Measurements from ENCODE around the gene PLBD2. TPM values are rescaled to one million over a fixed set of nuclear protein-coding genes. Genes with fewer than 3 reads are reported as not detected.

The PLBD2 gene
- total RNA-seq, 1 donor from 2014 or later, result 31.8 TPM

- no peak for DNase-seq (ENCODE audit: low spot score)
Observed at GRCh38 chr12:113395119-113395518, 36.7 kb downstream of the PLBD2 start.

- DNase-seq (ENCODE audit: low spot score), result no peak
Observed at GRCh38 chr12:113396200-113396599, 37.8 kb downstream of the PLBD2 start.

GRCh38 chr12:113396828-113397496 lies 38.6 kb downstream of the PLBD2 start:
- no peak for DNase-seq (ENCODE audit: low spot score)

- DNase-seq (ENCODE audit: low spot score), result no peak
Observed at GRCh38 chr12:113397497-113398197, 39.3 kb downstream of the PLBD2 start.

- no peak for DNase-seq (ENCODE audit: low spot score)
Observed at GRCh38 chr12:113398346-113399290, 40.2 kb downstream of the PLBD2 start.

GRCh38 chr12:113399490-113399889 lies 41.1 kb downstream of the PLBD2 start:
- no peak for DNase-seq (ENCODE audit: low spot score)

- no peak for DNase-seq (ENCODE audit: low spot score)
Observed at GRCh38 chr12:113400362-113400761, 42.0 kb downstream of the PLBD2 start.

GRCh38 chr12:113401066-113402000 lies 42.9 kb downstream of the PLBD2 start:
- no peak for DNase-seq (ENCODE audit: low spot score)

- no peak for DNase-seq (ENCODE audit: low spot score)
Observed at GRCh38 chr12:113402586-113403260, 44.3 kb downstream of the PLBD2 start.

GRCh38 chr12:113403435-113404415 lies 45.3 kb downstream of the PLBD2 start, which contains the start of gene SDS:
SDS (minus strand) TSS chr12:113403887; CDS start chr12:113399708, 4,179 bp downstream.
- no peak for DNase-seq (ENCODE audit: low spot score)

GRCh38 chr12:113405694-113406093 lies 47.3 kb downstream of the PLBD2 start:
- DNase-seq (ENCODE audit: low spot score), result no peak

GRCh38 chr12:113407931-113408600 lies 49.7 kb downstream of the PLBD2 start:
- no peak for DNase-seq (ENCODE audit: low spot score)

GRCh38 chr12:113408756-113409298 lies 50.4 kb downstream of the PLBD2 start:
- DNase-seq (ENCODE audit: low spot score), result no peak

GRCh38 chr12:113409462-113410124 lies 51.2 kb downstream of the PLBD2 start:
- no peak for DNase-seq (ENCODE audit: low spot score)

GRCh38 chr12:113413488-113413939 lies 55.1 kb downstream of the PLBD2 start:
- DNase-seq (ENCODE audit: low spot score), result no peak

- no peak for DNase-seq (ENCODE audit: low spot score)
Observed at GRCh38 chr12:113414519-113415038, 56.2 kb downstream of the PLBD2 start.

GRCh38 chr12:113416091-113416754 lies 57.8 kb downstream of the PLBD2 start:
- no peak for DNase-seq (ENCODE audit: low spot score)
